Small intestine (tissue), 7 donors: ENCODE results near the gene MISP. TPM values are rescaled to one million over a fixed set of nuclear protein-coding genes. Genes with fewer than 3 reads are reported as not detected.

Experiments used
- DNase-seq, 2 donors: peaks; one replicate each; pipeline versions ENCODE4 v3.0.0 to v3.0.0-alpha.2; 2013
- FAIRE-seq: peaks from 2 replicates; lab custom pipeline; 2012; peaks lifted over from hg19 to GRCh38; lab: Jason Lieb, UNC
- H3K27ac ChIP-seq, 3 donors: one replicate each; pipeline ENCODE4 v1.5.1; 2013; ENCODE audit warnings: low read length in 2 of 3, mild to moderate bottlenecking in 2 of 3, control low read depth in 1 of 3, inconsistent platforms in 1 of 3, low read depth in 1 of 3, moderate library complexity in 1 of 3
- H3K27me3 ChIP-seq, 3 donors: one replicate each; pipeline ENCODE4 v1.6.1; 2013; ENCODE audit warnings: low read length in 3 of 3, inconsistent platforms in 1 of 3; ENCODE audit not compliant: control insufficient read depth in 3 of 3, insufficient read depth in 3 of 3
- H3K36me3 ChIP-seq, 3 donors: one replicate each; pipeline ENCODE4 v1.6.1; 2013; ENCODE audit warnings: low read length in 3 of 3, inconsistent platforms in 1 of 3, low read depth in 1 of 3, mild to moderate bottlenecking in 1 of 3, moderate library complexity in 1 of 3; ENCODE audit not compliant: control insufficient read depth in 3 of 3, insufficient read depth in 2 of 3
- H3K4me1 ChIP-seq, 3 donors: one replicate each; pipeline ENCODE4 v1.6.1; 2013; ENCODE audit warnings: low read length in 2 of 3, inconsistent platforms in 1 of 3, low read depth in 1 of 3, mild to moderate bottlenecking in 1 of 3, moderate library complexity in 1 of 3; ENCODE audit not compliant: control insufficient read depth in 3 of 3, insufficient read depth in 2 of 3
- H3K4me3 ChIP-seq, 3 donors: one replicate each; pipeline ENCODE4 v1.5.1; 2013; ENCODE audit warnings: low read length in 3 of 3, control low read depth in 1 of 3, inconsistent platforms in 1 of 3, low read depth in 1 of 3, mild to moderate bottlenecking in 1 of 3, moderate library complexity in 1 of 3
- H3K9me3 ChIP-seq, 2 donors: one replicate each; pipeline ENCODE4 v1.6.1; 2013; ENCODE audit warnings: low read depth in 1 of 2, low read length in 1 of 2; ENCODE audit not compliant: control insufficient read depth in 2 of 2, insufficient read depth in 1 of 2
- WGBS, 3 donors: extraction: QIAGEN DNeasy Blood & Tissue Kit; methylation state at CpG; one replicate each; pipeline ENCODE4 v1.1.7; 2013; 5-methylcytosine and 5-hydroxymethylcytosine counted together
- polyA plus RNA-seq, 4 donors: library from polyadenylated mRNA; stranded (reverse) in 3 of 4; unstranded in 1 of 4; fragments of 200-250 nt in 3 of 4; fragments of 120-200 nt in 1 of 4; gene quantifications; one replicate each; pipeline versions ENCODE4 v1.2.1 to v1.2.3, GENCODE V29; 2013
- donor health status: healthy with polysubstance abuse.
- donor health status: control.
- donor health status: control.
- donor health status: Bipolar disorder and iron deficiency.
- donor health status: healthy.

Gene MISP
- polyA plus RNA-seq, 4 donors = 189 to 644 (median 383) TPM

DNA sequence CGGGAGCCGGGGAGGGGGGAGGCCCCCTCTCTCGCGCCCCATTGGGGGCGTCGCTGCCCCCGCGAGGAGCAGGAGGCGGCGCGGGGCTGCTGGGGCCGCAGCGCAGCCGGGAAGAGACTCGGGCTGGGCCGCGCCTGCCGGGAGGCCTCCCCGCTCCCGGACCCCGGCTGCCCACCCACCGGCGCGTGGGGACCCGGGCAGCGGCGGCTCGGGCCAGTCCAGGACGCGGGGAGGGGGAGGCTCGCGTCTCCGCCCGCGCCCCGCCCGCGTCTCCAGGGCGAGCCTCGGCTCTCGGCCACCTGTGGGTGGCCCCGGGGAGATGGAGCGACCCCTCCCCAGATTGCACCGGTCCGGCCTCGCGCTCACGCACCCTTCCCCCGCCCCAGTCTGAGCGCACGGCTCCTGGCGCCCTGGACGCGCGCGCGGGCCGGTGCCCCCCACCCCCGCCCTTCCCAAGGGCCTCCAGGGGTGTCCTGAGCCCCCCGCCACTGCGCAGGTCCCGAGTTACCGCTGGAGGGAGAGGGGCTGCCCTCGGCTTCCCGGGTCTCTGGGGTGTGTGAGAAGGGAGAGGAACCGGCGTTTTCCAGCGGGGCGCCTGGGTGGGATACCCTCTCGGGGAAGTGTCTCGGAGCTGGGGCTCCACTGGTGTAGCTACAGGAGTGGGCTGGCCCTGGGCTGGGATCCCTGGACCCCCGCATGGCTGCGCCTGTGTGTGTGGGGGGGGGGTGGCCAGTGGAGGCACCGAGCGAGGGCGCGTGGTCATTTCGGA, 41.5 kb upstream of the MISP start:
- Histone ChIP-seq H3K36me3 (peaks cover 0 to 5% (median 0%) of the 10 kb centered on the region in 3 donors), H3K27ac (peak overlapping the region in 2 of 3 donors; percentile 24 to 28), H3K9me3 (peaks cover 0 to 11% of the 10 kb centered on the region in 2 donors), H3K4me3 (peak overlapping the region; percentile 36 to 62 (median 44)), H3K27me3 (peaks cover 8 to 10% (median 9%) of the 10 kb centered on the region in 3 donors), H3K4me1 (peaks cover 0 to 20% (median 0%) of the 10 kb centered on the region in 3 donors)
- FAIRE-seq = no peak
- WGBS, 3 donors = 4 to 9% (median 7%) methylated on average over 45 to 78 of the region's 78 CpGs
- DNase-seq = peak in 1 of 2 donors; percentile 42

DNA sequence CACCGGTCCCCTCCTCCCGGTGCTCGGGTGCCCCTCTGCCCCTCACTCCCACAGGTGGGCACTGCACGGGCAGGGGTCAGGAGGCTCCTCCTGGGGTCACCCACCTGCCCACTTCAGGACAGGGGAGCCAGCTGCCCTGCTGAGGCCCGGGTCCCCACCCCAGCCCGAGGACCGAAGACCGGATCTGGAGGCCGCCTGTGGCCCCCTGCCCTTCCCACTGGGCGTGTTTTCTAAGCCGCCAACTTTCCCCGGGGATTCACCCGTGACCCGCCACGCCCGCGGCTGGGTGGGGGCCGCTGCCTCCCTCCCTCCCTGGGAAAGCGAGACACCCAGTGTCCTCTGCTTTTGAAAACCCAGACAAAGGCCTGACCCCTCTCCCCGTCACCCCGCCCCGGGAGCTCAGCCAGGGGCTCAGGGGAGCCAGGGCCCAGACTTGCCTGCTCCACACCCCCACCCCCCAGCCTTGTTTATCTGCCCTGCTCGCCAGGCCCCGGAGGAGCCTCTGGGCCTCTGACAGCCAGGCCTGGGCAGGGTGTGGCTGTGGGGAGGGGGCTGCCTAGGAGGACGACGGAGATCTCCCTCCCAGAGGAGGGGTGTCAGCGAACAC, 40.8 kb upstream of the MISP start:
- WGBS, 3 donors = 17 to 35% (median 28%) methylated on average over 23 to 27 of the region's 27 CpGs
- peaks cover 0 to 16% (median 0%) of the 10 kb centered on the region in 3 donors for H3K4me1 ChIP-seq
- peaks cover 8 to 10% (median 9%) of the 10 kb centered on the region in 3 donors for H3K27me3 ChIP-seq
- peak overlapping the region in 1 of 3 donors; percentile 62 for H3K4me3 ChIP-seq
- peaks cover 0 to 11% of the 10 kb centered on the region in 2 donors for H3K9me3 ChIP-seq
- H3K36me3 ChIP-seq = peaks cover 0 to 10% (median 0%) of the 10 kb centered on the region in 3 donors
- peak overlapping the region in 2 of 3 donors; percentile 28 to 38 for H3K27ac ChIP-seq
- FAIRE-seq = no peak
- DNase-seq = peak in 1 of 2 donors; percentile 40

DNA sequence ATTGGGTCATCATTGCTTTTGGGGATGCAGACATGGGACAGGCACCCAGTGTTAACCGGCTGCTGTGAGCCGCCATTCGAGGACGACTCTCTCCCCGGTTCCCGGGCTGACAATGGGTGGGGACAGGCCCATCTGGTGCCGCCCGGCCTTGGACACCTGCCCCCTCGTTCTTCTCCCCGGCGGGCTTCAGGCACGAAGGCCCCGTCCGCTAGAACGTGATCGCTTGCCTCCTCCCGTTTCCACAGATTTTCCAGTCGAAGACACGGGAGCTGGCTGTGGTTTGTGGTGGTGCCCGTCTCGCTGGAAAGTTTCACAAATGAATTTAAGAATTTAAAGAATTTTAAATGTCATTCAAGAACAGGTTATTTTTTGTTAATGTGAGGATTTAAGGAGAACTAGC, 40.1 kb upstream of the MISP start:
- no peak overlapping the region for H3K4me3 ChIP-seq
- H3K36me3 ChIP-seq = peaks cover 0 to 14% (median 0%) of the 10 kb centered on the region in 3 donors
- peaks cover 0 to 18% of the 10 kb centered on the region in 2 donors for H3K9me3 ChIP-seq
- no peak for DNase-seq
- 71 to 73% (median 73%) methylated on average over 21 of the region's 21 CpGs for WGBS, 3 donors
- H3K4me1 ChIP-seq = peaks cover 0 to 16% (median 0%) of the 10 kb centered on the region in 3 donors
- peak overlapping the region in 1 of 3 donors; percentile 18 for H3K27ac ChIP-seq
- no peak for FAIRE-seq
- peaks cover 8 to 10% (median 9%) of the 10 kb centered on the region in 3 donors for H3K27me3 ChIP-seq

DNA sequence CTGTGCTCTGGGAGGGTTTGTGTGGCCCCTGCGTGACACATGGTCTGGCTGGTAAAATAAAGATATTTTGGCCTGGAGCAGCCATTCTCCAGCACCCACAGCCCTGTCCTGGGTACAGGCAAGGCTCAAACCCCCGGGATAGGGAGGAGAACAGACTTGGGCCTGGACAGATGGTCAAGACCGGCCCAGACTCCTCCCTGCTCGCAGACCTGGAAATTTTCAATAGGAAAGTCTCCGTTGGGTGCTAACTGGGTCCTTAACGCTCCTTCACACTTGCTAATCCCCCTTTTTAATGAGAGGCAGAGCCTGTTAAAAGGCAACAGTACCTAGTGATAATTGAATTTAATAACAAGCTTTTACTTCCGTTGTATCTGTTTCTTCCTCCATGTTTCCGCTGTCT, 39.7 kb upstream of the MISP start:
- FAIRE-seq = no peak
- DNase-seq = no peak
- Histone ChIP-seq H3K4me1 (peaks cover 0 to 16% (median 0%) of the 10 kb centered on the region in 3 donors), H3K9me3 (peaks cover 0 to 19% of the 10 kb centered on the region in 2 donors), H3K36me3 (peaks cover 0 to 15% (median 0%) of the 10 kb centered on the region in 3 donors), H3K27ac (peak overlapping the region in 1 of 3 donors; percentile 18), H3K4me3 (no peak overlapping the region), H3K27me3 (peaks cover 8 to 10% (median 9%) of the 10 kb centered on the region in 3 donors)
- 80 to 81% (median 80%) methylated on average over 8 of the region's 8 CpGs for WGBS, 3 donors

DNA sequence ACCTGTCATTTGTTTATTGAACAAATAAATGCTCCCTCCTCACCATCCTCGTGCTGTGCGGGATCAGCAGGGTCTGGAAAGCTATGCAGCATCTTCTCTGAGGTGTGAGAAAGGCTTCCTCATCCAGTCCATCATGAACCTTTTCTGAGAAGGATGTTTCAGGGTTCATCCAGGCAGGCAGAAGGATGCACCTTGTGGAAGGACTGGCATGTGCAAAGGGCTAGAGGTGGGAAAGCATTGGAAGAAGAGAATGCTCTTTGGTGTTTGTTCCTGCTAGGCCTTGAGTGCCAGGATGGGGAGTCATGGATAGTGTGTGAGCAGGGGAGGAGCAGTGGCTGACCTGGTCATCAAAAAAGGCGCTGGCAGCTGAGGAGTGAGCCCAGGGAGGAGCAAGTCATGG, 35.6 kb upstream of the MISP start:
- H3K27ac ChIP-seq = no peak overlapping the region
- DNase-seq (no peak), FAIRE-seq (no peak)
- 88 to 96% (median 91%) methylated on average over 3 of the region's 3 CpGs for WGBS, 3 donors
- H3K36me3 ChIP-seq = peaks cover 0 to 17% (median 0%) of the 10 kb centered on the region in 3 donors
- H3K4me3 ChIP-seq = no peak overlapping the region
- peaks cover 0 to 11% (median 0%) of the 10 kb centered on the region in 3 donors for H3K4me1 ChIP-seq
- peaks cover 0 to 15% (median under 1%) of the 10 kb centered on the region in 3 donors for H3K27me3 ChIP-seq
- H3K9me3 ChIP-seq = peaks cover 0 to 9% of the 10 kb centered on the region in 2 donors

DNA sequence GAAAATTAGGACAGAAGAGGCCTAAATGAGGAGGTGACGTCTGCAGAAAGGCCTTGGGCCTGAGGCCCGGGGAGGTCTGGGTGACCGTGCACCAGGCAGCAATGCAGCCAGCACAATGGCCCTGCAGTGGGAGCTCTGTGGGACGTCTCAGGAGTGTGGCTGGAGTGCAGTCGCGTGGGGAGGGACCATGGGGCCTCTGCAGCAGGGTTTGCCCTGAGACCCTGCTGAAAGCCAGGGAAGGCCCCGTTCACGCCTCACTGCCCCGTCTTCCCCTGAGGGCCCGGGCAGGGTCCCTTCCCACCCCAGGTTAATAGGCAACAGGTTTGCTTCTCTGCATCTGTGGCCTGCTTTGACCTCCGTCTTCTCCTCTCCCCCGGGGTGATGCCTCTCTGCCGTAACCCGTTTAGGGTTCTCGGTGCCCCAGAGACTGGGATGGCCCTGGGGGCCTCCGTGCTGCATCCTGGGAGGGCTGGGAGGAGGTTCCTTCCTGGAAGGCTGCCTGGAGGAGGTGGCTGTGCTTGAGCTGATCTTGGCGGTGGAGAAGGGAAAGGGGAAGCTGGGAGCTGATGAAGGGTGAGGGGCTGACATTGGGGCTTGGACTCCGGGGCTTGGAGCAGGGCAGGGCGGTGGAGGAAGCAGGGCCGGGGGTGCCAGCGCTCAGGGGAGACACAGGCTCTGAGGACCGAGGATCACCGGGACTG, 32.5 kb upstream of the MISP start:
- FAIRE-seq (no peak), DNase-seq (no peak)
- H3K4me1 ChIP-seq = peaks cover 0 to 15% (median 0%) of the 10 kb centered on the region in 3 donors
- WGBS, 3 donors = 55 to 58% (median 58%) methylated on average over 18 to 23 of the region's 23 CpGs
- H3K27me3 ChIP-seq = peaks cover 0 to 20% (median 0%) of the 10 kb centered on the region in 3 donors
- no peak overlapping the region for H3K4me3 ChIP-seq
- H3K36me3 ChIP-seq = peaks cover 0 to 11% (median 0%) of the 10 kb centered on the region in 3 donors
- peaks cover 0 to 9% of the 10 kb centered on the region in 2 donors for H3K9me3 ChIP-seq
- H3K27ac ChIP-seq = no peak overlapping the region

DNA sequence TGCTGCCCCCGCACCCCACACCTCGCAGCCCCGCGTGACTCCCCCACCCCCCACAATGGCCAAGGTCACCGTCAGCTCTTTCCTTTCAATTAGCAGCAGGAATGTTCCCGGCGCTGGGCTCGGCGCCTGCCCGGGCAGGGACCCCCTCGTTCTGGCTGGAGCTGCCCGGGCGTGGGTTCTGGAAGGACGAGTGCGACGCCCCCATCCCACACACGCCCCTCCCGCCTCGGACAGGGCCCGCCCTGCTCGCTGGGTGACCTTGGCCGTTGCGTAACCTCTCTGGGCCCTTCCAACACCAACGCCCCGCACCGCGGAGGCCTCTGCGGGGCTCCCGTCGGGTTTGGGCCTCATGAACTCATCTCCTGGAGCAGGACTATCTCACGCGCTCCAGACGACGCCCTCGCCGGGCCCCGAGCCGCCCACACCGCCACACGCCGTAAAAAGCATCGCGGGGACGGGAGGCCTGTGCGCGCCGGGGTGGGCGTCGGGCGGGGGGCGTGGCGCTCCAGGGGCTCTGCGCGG, 31.9 kb upstream of the MISP start:
- WGBS, 3 donors = 10 to 22% (median 12%) methylated on average over 35 to 54 of the region's 54 CpGs
- FAIRE-seq = no peak
- peak in 1 of 2 donors; percentile 54 for DNase-seq
- Histone ChIP-seq H3K27ac (peak overlapping the region in 1 of 3 donors; percentile 15), H3K4me1 (peaks cover 0 to 15% (median 0%) of the 10 kb centered on the region in 3 donors), H3K36me3 (peaks cover 0 to 11% (median 0%) of the 10 kb centered on the region in 3 donors), H3K27me3 (peaks cover 0 to 20% (median 0%) of the 10 kb centered on the region in 3 donors), H3K9me3 (peaks cover 0 to 9% of the 10 kb centered on the region in 2 donors), H3K4me3 (no peak overlapping the region)
